ENCODE data around the gene FBN2.
"Not testable (repeated sequence)": the region's sequence is repeated elsewhere in the genome, so short reads cannot be mapped to it uniquely, and the experiment has no call there.

Gene FBN2

GRCh38 chr5:128532776-128533175 lies 5.3 kb downstream of the FBN2 start:
- DNase-seq, result no peak

- DNase-seq, result no peak
Observed at GRCh38 chr5:128532127-128532526, 5.9 kb downstream of the FBN2 start.

GRCh38 chr5:128528637-128529255 lies 9.3 kb downstream of the FBN2 start:
- no peak for DNase-seq

GRCh38 chr5:128528126-128528525 lies 9.9 kb downstream of the FBN2 start:
- no peak for DNase-seq

- DNase-seq, result no peak
Observed at GRCh38 chr5:128527077-128527476, 11.0 kb downstream of the FBN2 start.

- DNase-seq, result no peak
Observed at GRCh38 chr5:128522336-128522735, 15.7 kb downstream of the FBN2 start.

- DNase-seq, result no peak
Observed at GRCh38 chr5:128519827-128520226, 18.2 kb downstream of the FBN2 start.

GRCh38 chr5:128516978-128517377 lies 21.1 kb downstream of the FBN2 start:
- DNase-seq, result no peak

GRCh38 chr5:128513806-128514205 lies 24.2 kb downstream of the FBN2 start:
- no peak for DNase-seq

GRCh38 chr5:128512894-128513293 lies 25.2 kb downstream of the FBN2 start:
- DNase-seq, result no peak

- DNase-seq, result no peak
Observed at GRCh38 chr5:128506643-128507042, 31.4 kb downstream of the FBN2 start.

GRCh38 chr5:128503727-128504126 lies 34.3 kb downstream of the FBN2 start:
- DNase-seq, result not testable (repeated sequence)

- DNase-seq, result no peak
Observed at GRCh38 chr5:128498844-128499455, 39.1 kb downstream of the FBN2 start.

GRCh38 chr5:128494516-128494915 lies 43.5 kb downstream of the FBN2 start:
- DNase-seq, result no peak

GRCh38 chr5:128493657-128494329 lies 44.3 kb downstream of the FBN2 start:
- no peak for DNase-seq

- DNase-seq, result no peak
Observed at GRCh38 chr5:128491291-128491690, 46.8 kb downstream of the FBN2 start.

- no peak for DNase-seq
Observed at GRCh38 chr5:128490761-128491160, 47.3 kb downstream of the FBN2 start.

- no peak for DNase-seq
Observed at GRCh38 chr5:128487041-128487440, 51.0 kb downstream of the FBN2 start.

GRCh38 chr5:128483738-128484137 lies 54.3 kb downstream of the FBN2 start:
- DNase-seq, result no peak

- DNase-seq, result no peak
Observed at GRCh38 chr5:128480906-128481633, 57.0 kb downstream of the FBN2 start.

GRCh38 chr5:128480158-128480557 lies 57.9 kb downstream of the FBN2 start:
- no peak for DNase-seq

GRCh38 chr5:128478386-128479368 lies 59.4 kb downstream of the FBN2 start:
- no peak for DNase-seq

All from NCI-H2227 treated with DMSO at 0.1 percent for 48 hours (cell line).